ENCODE results near the gene GPRIN3. TPM values are rescaled to one million over a fixed set of nuclear protein-coding genes. Genes with fewer than 3 reads are reported as not detected.
"Not testable (repeated sequence)": the region's sequence is repeated elsewhere in the genome, so short reads cannot be mapped to it uniquely, and the experiment has no call there.

GPRIN3 gene
- total RNA-seq, 1 donor from 2014 or later: 2.6 TPM

GRCh38 chr4:89254847-89255246 is 52.8 kb downstream of the GPRIN3 start:
- FAIRE-seq: no peak

GRCh38 chr4:89254347-89254746 is 53.3 kb downstream of the GPRIN3 start:
- not testable (repeated sequence) for H3K36me3 Mint-ChIP-seq (ENCODE audit: low read depth, unreplicated experiment); H3K27me3 Mint-ChIP-seq (ENCODE audit: low read depth, unreplicated experiment); H3K4me1 Mint-ChIP-seq (ENCODE audit: low read depth, unreplicated experiment); H3K4me3 ChIP-seq (ENCODE audit: insufficient read depth, low read depth, low read length); H3K4me2 ChIP-seq (ENCODE audit: low read length); H3K79me2 ChIP-seq (ENCODE audit: insufficient read depth, low read length); DNase-seq (ENCODE audit: low read depth); H3K9me3 ChIP-seq (ENCODE audit: insufficient read depth, low read depth, low read length); H3K36me3 ChIP-seq (ENCODE audit: insufficient read depth, low read length); H3K4me3 Mint-ChIP-seq (ENCODE audit: unreplicated experiment); H3K9ac ChIP-seq (ENCODE audit: low read length); H3K27ac ChIP-seq (ENCODE audit: low read depth, low read length); FAIRE-seq; H3K9me3 Mint-ChIP-seq (ENCODE audit: unreplicated experiment); H3K27me3 ChIP-seq (ENCODE audit: insufficient read depth, low read length); H2AFZ ChIP-seq (ENCODE audit: low read depth, low read length); H4K20me1 ChIP-seq (ENCODE audit: insufficient read depth, low read length); H3K4me1 ChIP-seq (ENCODE audit: insufficient read depth, low read length)
- peak overlapping the region; percentile 16 for H3K27ac Mint-ChIP-seq (ENCODE audit: unreplicated experiment)

More at GRCh38 chr4:89254847-89255246, 52.8 kb downstream of the GPRIN3 start:
- no peaks in the 10 kb centered on the region for H3K4me1 Mint-ChIP-seq (ENCODE audit: low read depth, unreplicated experiment)
- H3K27me3 ChIP-seq (ENCODE audit: insufficient read depth, low read length): no peaks in the 10 kb centered on the region
- no peak overlapping the region for H3K4me3 Mint-ChIP-seq (ENCODE audit: unreplicated experiment)
- H3K79me2 ChIP-seq (ENCODE audit: insufficient read depth, low read length): no peaks in the 10 kb centered on the region
- H3K27ac ChIP-seq (ENCODE audit: low read depth, low read length): no peak overlapping the region
- H3K9me3 ChIP-seq (ENCODE audit: insufficient read depth, low read depth, low read length): no peaks in the 10 kb centered on the region
- no peaks in the 10 kb centered on the region for H4K20me1 ChIP-seq (ENCODE audit: insufficient read depth, low read length)
- H3K36me3 ChIP-seq (ENCODE audit: insufficient read depth, low read length): no peaks in the 10 kb centered on the region
- no peak overlapping the region for H3K27ac Mint-ChIP-seq (ENCODE audit: unreplicated experiment)
- no peaks in the 10 kb centered on the region for H3K4me1 ChIP-seq (ENCODE audit: insufficient read depth, low read length)
- no peak overlapping the region for H3K9ac ChIP-seq (ENCODE audit: low read length)
- H3K4me3 ChIP-seq (ENCODE audit: insufficient read depth, low read depth, low read length): no peak overlapping the region
- H3K36me3 Mint-ChIP-seq (ENCODE audit: low read depth, unreplicated experiment): peaks cover 1% of the 10 kb centered on the region
- peaks cover 3% of the 10 kb centered on the region for H3K9me3 Mint-ChIP-seq (ENCODE audit: unreplicated experiment)
- no peak overlapping the region for H3K4me2 ChIP-seq (ENCODE audit: low read length)
- H3K27me3 Mint-ChIP-seq (ENCODE audit: low read depth, unreplicated experiment): no peaks in the 10 kb centered on the region
- no peak overlapping the region for H2AFZ ChIP-seq (ENCODE audit: low read depth, low read length)
- DNase-seq (ENCODE audit: low read depth): no peak
- TF ChIP-seq CTCF (IDR thresholded peaks at IDR 0.05; ENCODE audit: insufficient read depth, low read depth, low read length): peak; percentile 65
- no peak for TF ChIP-seq EZH2 (IDR thresholded peaks at IDR 0.05; ENCODE audit: insufficient read depth, low read length)

- Mint-ChIP-seq H3K4me3 (ENCODE audit: unreplicated experiment) (no peak overlapping the region), H3K36me3 (ENCODE audit: low read depth, unreplicated experiment) (peaks cover 6% of the 10 kb centered on the region), H3K27me3 (ENCODE audit: low read depth, unreplicated experiment) (peaks cover 3% of the 10 kb centered on the region), H3K27ac (ENCODE audit: unreplicated experiment) (no peak overlapping the region), H3K4me1 (ENCODE audit: low read depth, unreplicated experiment) (no peaks in the 10 kb centered on the region), H3K9me3 (ENCODE audit: unreplicated experiment) (peaks cover 3% of the 10 kb centered on the region)
- no peaks in the 10 kb centered on the region for H3K27me3 ChIP-seq (ENCODE audit: insufficient read depth, low read length)
- no peak for FAIRE-seq
- H3K4me1 ChIP-seq (ENCODE audit: insufficient read depth, low read length): no peaks in the 10 kb centered on the region
- H3K4me2 ChIP-seq (ENCODE audit: low read length): no peak overlapping the region
- no peaks in the 10 kb centered on the region for H3K79me2 ChIP-seq (ENCODE audit: insufficient read depth, low read length)
- no peak for DNase-seq (ENCODE audit: low read depth)
- H3K9ac ChIP-seq (ENCODE audit: low read length): no peak overlapping the region
- no peak overlapping the region for H2AFZ ChIP-seq (ENCODE audit: low read depth, low read length)
- no peak for TF ChIP-seq CTCF (IDR thresholded peaks at IDR 0.05; ENCODE audit: insufficient read depth, low read depth, low read length)
- no peak for TF ChIP-seq EZH2 (IDR thresholded peaks at IDR 0.05; ENCODE audit: insufficient read depth, low read length)
- no peaks in the 10 kb centered on the region for H3K9me3 ChIP-seq (ENCODE audit: insufficient read depth, low read depth, low read length)
- no peak overlapping the region for H3K4me3 ChIP-seq (ENCODE audit: insufficient read depth, low read depth, low read length)
- no peaks in the 10 kb centered on the region for H3K36me3 ChIP-seq (ENCODE audit: insufficient read depth, low read length)
- H4K20me1 ChIP-seq (ENCODE audit: insufficient read depth, low read length): no peaks in the 10 kb centered on the region
- H3K27ac ChIP-seq (ENCODE audit: low read depth, low read length): no peak overlapping the region
These were observed 53.7 kb downstream of the GPRIN3 start for GRCh38 chr4:89253935-89254334.

All from astrocyte (in vitro differentiated cells and primary cell).